ENCODE results near the gene CASK. TPM values are rescaled to one million over a fixed set of nuclear protein-coding genes. Genes with fewer than 3 reads are reported as not detected.

CASK gene
- total RNA-seq, 1 experiment from 2014 or later, result 33.5 TPM

DNA sequence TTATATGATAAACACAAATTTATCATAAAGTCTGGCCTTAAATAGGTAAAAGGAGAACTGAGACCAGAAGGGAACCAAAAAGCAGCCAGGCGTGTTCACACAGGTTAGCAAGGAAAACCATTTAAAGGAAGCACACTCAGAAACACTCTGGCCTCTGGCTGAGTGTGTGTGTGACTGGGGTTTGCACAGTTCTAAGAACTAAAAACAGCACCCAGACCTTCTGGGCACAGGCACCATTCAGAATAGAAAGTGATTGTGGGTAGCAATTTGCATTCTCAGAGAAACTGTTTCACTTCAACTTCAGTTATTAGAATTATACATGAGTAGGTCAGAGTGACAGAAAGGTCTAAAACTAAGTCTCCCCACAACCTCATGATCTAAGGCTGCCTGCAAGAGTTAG is 189.4 kb downstream of the CASK start:
- intact Hi-C loops (cut with micrococcal nuclease; ENCODE audit: unreplicated experiment) (no loop called here), in situ Hi-C loops (cut with HindIII; ENCODE audit: low pct_unique_long_range_greater_than_20kb, low sequenced_read_pairs) (no loop called here)
- no peaks in the 10 kb centered on the region for H3K27me3 ChIP-seq (ENCODE audit: control insufficient read depth, insufficient read depth, low read length)
- no peaks in the 10 kb centered on the region for H3K9me3 ChIP-seq (ENCODE audit: control insufficient read depth, insufficient read depth, low read depth, low read length)
- TF ChIP-seq SIN3A (IDR thresholded peaks at IDR 0.05; ENCODE audit: borderline replicate concordance, insufficient read depth, low read depth, low read length), result no peak
- no peak for TF ChIP-seq POLR2AphosphoS5 (IDR thresholded peaks at IDR 0.05; ENCODE audit: low read depth, low read length)
- no peak for TF ChIP-seq REST (IDR thresholded peaks at IDR 0.05; ENCODE audit: insufficient read depth in 1 of 2, low read depth in 2 of 2, low read length in 1 of 2)
- no peak for TF ChIP-seq TCF7L2 (IDR thresholded peaks at IDR 0.05; ENCODE audit: low read depth, low read length)
- no peak for TF ChIP-seq CTCF (IDR thresholded peaks at IDR 0.05)
- ChIA-PET CTCF (no interaction called here), POLR2A (no interaction called here)
- no peaks in the 10 kb centered on the region for H3K4me1 ChIP-seq (ENCODE audit: control insufficient read depth, insufficient read depth, low read length)
- no TSS peak for BruUV-seq (replicated peaks)
- H3K36me3 ChIP-seq (ENCODE audit: control insufficient read depth, insufficient read depth, low read length), result no peaks in the 10 kb centered on the region; the same call in 1 of the 2 replicates
- H3K4me3 ChIP-seq (ENCODE audit: low read depth in 2 of 2, low read length in 2 of 2), result no peak overlapping the region
- no peak overlapping the region for H3K27ac ChIP-seq (ENCODE audit: low read length)
- ATAC-seq (no peak), DNase-seq (ENCODE audit: low read depth, low spot score) (no peak)

GRCh38 chrX:41732260-41732659 is 191.1 kb downstream of the CASK start:
- ATAC-seq, result no peak
- intact Hi-C loops (cut with micrococcal nuclease; ENCODE audit: unreplicated experiment), result no loop called here
- in situ Hi-C loops (cut with HindIII; ENCODE audit: low pct_unique_long_range_greater_than_20kb, low sequenced_read_pairs), result no loop called here

More at GRCh38 chrX:41732260-41732659, 191.1 kb downstream of the CASK start:
- no peaks in the 10 kb centered on the region for H3K9me3 ChIP-seq (ENCODE audit: control insufficient read depth, insufficient read depth, low read depth, low read length)
- H3K36me3 ChIP-seq (ENCODE audit: control insufficient read depth, insufficient read depth, low read length), result no peaks in the 10 kb centered on the region
- ChIA-PET CTCF (interaction anchor here (0.7 kb wide), 1 partner anchor 10 kb away, joined by 4 read pairs; no protein-coding TSS in a partner anchor), POLR2A (no interaction called here)
- TF ChIP-seq REST (IDR thresholded peaks at IDR 0.05; ENCODE audit: insufficient read depth in 1 of 2, low read depth in 2 of 2, low read length in 1 of 2) (no peak), SIN3A (IDR thresholded peaks at IDR 0.05; ENCODE audit: borderline replicate concordance, insufficient read depth, low read depth, low read length) (no peak)
- no peak overlapping the region for H3K4me3 ChIP-seq (ENCODE audit: low read depth in 2 of 2, low read length in 2 of 2)
- no peak for DNase-seq (ENCODE audit: low read depth, low spot score)
- H3K27ac ChIP-seq (ENCODE audit: low read length), result no peak overlapping the region
- H3K4me1 ChIP-seq (ENCODE audit: control insufficient read depth, insufficient read depth, low read length), result no peaks in the 10 kb centered on the region
- H3K27me3 ChIP-seq (ENCODE audit: control insufficient read depth, insufficient read depth, low read length), result no peaks in the 10 kb centered on the region
- no TSS peak for BruUV-seq (replicated peaks)

Data from Panc1 (cell line).